ENCODE data around the gene SGCD.

DNA sequence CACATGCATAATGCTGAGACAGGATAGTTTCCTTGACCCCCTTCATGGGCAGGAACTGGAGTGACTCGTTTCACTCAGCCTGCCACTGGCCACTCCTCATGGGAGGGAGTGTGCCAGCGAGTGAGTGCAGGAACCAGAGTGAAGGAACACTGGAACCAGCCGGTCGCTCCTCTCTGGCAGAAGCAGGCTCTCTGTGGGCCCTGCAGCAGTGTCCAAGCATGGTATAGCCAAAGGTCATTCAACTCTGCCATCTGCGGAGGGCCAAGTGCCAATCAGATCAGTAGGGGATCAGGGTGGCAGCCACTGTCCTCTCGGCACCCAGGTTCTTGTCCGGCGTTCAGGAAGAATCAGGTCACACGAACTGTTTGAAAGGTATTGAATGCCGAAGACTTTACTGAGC, 353.9 kb downstream of the SGCD start:
- TF ChIP-seq, protein P1, sequence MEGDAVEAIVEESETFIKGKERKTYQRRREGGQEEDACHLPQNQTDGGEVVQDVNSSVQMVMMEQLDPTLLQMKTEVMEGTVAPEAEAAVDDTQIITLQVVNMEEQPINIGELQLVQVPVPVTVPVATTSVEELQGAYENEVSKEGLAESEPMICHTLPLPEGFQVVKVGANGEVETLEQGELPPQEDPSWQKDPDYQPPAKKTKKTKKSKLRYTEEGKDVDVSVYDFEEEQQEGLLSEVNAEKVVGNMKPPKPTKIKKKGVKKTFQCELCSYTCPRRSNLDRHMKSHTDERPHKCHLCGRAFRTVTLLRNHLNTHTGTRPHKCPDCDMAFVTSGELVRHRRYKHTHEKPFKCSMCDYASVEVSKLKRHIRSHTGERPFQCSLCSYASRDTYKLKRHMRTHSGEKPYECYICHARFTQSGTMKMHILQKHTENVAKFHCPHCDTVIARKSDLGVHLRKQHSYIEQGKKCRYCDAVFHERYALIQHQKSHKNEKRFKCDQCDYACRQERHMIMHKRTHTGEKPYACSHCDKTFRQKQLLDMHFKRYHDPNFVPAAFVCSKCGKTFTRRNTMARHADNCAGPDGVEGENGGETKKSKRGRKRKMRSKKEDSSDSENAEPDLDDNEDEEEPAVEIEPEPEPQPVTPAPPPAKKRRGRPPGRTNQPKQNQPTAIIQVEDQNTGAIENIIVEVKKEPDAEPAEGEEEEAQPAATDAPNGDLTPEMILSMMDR (IDR thresholded peaks at IDR 0.05), result no peak
- TF ChIP-seq POLR2AphosphoS5 (IDR thresholded peaks at IDR 0.05; ENCODE audit: low read depth, low read length) (no peak), SIN3A (IDR thresholded peaks at IDR 0.05; ENCODE audit: borderline replicate concordance, insufficient read depth, low read depth, low read length) (no peak), TCF7L2 (IDR thresholded peaks at IDR 0.05; ENCODE audit: low read depth, low read length) (no peak)
- TF ChIP-seq, protein P2, sequence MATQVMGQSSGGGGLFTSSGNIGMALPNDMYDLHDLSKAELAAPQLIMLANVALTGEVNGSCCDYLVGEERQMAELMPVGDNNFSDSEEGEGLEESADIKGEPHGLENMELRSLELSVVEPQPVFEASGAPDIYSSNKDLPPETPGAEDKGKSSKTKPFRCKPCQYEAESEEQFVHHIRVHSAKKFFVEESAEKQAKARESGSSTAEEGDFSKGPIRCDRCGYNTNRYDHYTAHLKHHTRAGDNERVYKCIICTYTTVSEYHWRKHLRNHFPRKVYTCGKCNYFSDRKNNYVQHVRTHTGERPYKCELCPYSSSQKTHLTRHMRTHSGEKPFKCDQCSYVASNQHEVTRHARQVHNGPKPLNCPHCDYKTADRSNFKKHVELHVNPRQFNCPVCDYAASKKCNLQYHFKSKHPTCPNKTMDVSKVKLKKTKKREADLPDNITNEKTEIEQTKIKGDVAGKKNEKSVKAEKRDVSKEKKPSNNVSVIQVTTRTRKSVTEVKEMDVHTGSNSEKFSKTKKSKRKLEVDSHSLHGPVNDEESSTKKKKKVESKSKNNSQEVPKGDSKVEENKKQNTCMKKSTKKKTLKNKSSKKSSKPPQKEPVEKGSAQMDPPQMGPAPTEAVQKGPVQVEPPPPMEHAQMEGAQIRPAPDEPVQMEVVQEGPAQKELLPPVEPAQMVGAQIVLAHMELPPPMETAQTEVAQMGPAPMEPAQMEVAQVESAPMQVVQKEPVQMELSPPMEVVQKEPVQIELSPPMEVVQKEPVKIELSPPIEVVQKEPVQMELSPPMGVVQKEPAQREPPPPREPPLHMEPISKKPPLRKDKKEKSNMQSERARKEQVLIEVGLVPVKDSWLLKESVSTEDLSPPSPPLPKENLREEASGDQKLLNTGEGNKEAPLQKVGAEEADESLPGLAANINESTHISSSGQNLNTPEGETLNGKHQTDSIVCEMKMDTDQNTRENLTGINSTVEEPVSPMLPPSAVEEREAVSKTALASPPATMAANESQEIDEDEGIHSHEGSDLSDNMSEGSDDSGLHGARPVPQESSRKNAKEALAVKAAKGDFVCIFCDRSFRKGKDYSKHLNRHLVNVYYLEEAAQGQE (IDR thresholded peaks at IDR 0.05; ENCODE audit: insufficient read depth in 1 of 2, low read depth in 2 of 2, low read length in 1 of 2), result no peak

All from Panc1 (cell line).